Activated B cell treated with CpG ODN at 0.5 μM for 24 hours (primary cell): ENCODE data around the gene TBX18. TPM values are rescaled to one million over a fixed set of nuclear protein-coding genes. Genes with fewer than 3 reads are reported as not detected.

ENCODE experiments used
- ATAC-seq: fragments of 200-7000 bp; cut with Tn5 transposase; one replicate; pipeline ENCODE4 v1.10.0; 2021; ENCODE audit warnings: low read depth, mild to moderate bottlenecking, moderate library complexity
- CTCF ChIA-PET: fragments of 350-600 bp; sonication (Branson Sonifier 250); formaldehyde crosslinking; loops from one replicate; lab custom pipeline; 2021; ENCODE audit warnings: antibody characterized with exemption; lab: Charles Lee
- POLR2A ChIA-PET: fragments of 350-600 bp; sonication (Branson Sonifier 250); formaldehyde crosslinking; loops from one replicate; lab custom pipeline; 2021; ENCODE audit warnings: antibody characterized with exemption; lab: Charles Lee
- DNase-seq: peaks from one replicate; pipeline ENCODE4 v3.0.0; 2022
- H3K27ac Mint-ChIP-seq: one replicate; pipeline ENCODE4 v1.8.0; 2020; ENCODE audit warnings: mixed read lengths
- H3K27me3 Mint-ChIP-seq: one replicate; pipeline ENCODE4 v1.8.0; 2021; ENCODE audit warnings: mixed read lengths
- H3K36me3 Mint-ChIP-seq: one replicate; pipeline ENCODE4 v1.8.0; 2021; ENCODE audit warnings: low read depth, mixed read lengths
- H3K4me1 Mint-ChIP-seq: one replicate; pipeline ENCODE4 v1.8.0; 2021; ENCODE audit warnings: mixed read lengths
- H3K4me3 Mint-ChIP-seq: one replicate; pipeline ENCODE4 v1.8.0; 2020; ENCODE audit warnings: mild to moderate bottlenecking, mixed read lengths
- H3K9me3 Mint-ChIP-seq: one replicate; pipeline ENCODE4 v1.8.0; 2020; ENCODE audit warnings: mixed read lengths
- intact Hi-C: fragments of 100-400 bp; cut with micrococcal nuclease; formaldehyde crosslinking; loops from one replicate; pipeline ENCODE4 v1.15.1; 2024
- total RNA-seq: library from RNA; stranded (reverse); gene quantifications from 2 replicates; pipeline ENCODE4 v1.2.3, GENCODE V29; 2022
- TF ChIP-seq, protein P1 (sequence below): fragments of 200-600 bp; IDR thresholded peaks from one replicate; pipeline ENCODE4 v1.8.0; 2022; ENCODE audit warnings: antibody characterized with exemption, mild to moderate bottlenecking

The TBX18 gene
- total RNA-seq, 1 donor from 2014 or later = not detected

DNA sequence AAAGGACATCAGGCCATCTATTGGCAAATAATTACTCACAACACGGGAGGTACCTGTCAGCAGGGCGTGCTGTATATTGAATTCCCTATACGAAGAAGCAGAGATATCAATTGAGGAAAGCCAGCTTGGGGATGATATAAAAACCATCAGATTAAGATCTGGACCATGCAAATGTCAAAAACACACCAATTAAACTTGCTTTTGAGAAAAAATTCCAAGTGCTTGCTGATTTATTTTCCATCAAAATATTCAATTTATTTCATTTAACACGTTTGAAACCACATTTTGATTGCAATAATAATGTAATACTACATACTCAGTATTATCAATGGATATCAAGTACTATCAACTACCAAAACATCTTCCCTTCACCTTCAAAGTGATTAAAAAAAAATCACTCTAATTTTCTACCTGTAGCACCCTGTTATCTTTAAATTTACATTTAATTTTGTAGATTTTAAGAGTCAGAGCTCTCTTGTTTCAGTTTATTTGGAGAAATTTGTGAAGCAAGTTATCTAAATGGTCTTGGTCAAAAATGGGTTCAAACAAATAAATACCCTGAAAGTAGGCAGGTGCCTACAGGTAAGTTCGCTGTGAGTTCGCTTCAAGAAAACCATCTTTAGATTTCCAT, 6.8 kb upstream of the TBX18 start:
- CTCF ChIA-PET = no interaction called here
- Mint-ChIP-seq H3K9me3 (no peaks in the 10 kb centered on the region), H3K4me1 (peaks cover 2% of the 10 kb centered on the region), H3K36me3 (no peaks in the 10 kb centered on the region), H3K4me3 (no peak overlapping the region), H3K27me3 (peaks cover 56% of the 10 kb centered on the region), H3K27ac (no peak overlapping the region)
- TF ChIP-seq, protein P1, sequence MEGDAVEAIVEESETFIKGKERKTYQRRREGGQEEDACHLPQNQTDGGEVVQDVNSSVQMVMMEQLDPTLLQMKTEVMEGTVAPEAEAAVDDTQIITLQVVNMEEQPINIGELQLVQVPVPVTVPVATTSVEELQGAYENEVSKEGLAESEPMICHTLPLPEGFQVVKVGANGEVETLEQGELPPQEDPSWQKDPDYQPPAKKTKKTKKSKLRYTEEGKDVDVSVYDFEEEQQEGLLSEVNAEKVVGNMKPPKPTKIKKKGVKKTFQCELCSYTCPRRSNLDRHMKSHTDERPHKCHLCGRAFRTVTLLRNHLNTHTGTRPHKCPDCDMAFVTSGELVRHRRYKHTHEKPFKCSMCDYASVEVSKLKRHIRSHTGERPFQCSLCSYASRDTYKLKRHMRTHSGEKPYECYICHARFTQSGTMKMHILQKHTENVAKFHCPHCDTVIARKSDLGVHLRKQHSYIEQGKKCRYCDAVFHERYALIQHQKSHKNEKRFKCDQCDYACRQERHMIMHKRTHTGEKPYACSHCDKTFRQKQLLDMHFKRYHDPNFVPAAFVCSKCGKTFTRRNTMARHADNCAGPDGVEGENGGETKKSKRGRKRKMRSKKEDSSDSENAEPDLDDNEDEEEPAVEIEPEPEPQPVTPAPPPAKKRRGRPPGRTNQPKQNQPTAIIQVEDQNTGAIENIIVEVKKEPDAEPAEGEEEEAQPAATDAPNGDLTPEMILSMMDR = no peak
- ATAC-seq = no peak
- intact Hi-C loops = no loop called here
- POLR2A ChIA-PET = no interaction called here
- DNase-seq = no peak

DNA sequence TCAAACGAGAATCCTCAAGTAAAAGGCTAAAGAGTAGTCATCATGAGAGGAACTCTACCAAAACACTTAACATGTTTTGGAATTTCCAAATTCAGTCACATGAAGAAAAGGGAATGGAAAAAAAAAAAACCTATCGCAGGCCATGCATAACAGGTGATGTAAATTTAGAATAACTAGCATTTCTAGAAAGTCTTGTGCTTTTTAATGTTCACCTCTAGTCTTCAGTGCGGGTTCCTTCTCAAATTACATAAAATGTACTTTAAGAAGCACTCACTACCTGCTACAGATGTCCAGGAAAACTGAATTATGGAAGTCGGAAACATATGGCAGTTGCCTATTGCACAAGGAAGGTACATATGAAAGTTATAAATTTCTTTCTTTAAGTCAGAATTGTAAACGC, 6.1 kb upstream of the TBX18 start:
- ChIA-PET POLR2A (no interaction called here), CTCF (no interaction called here)
- Mint-ChIP-seq H3K27me3 (peaks cover 52% of the 10 kb centered on the region), H3K27ac (no peak overlapping the region), H3K4me3 (no peak overlapping the region), H3K36me3 (no peaks in the 10 kb centered on the region), H3K9me3 (no peaks in the 10 kb centered on the region), H3K4me1 (peaks cover 2% of the 10 kb centered on the region)
- intact Hi-C loops = no loop called here
- ATAC-seq (no peak), DNase-seq (no peak)
- TF ChIP-seq, protein P1 = no peak

DNA sequence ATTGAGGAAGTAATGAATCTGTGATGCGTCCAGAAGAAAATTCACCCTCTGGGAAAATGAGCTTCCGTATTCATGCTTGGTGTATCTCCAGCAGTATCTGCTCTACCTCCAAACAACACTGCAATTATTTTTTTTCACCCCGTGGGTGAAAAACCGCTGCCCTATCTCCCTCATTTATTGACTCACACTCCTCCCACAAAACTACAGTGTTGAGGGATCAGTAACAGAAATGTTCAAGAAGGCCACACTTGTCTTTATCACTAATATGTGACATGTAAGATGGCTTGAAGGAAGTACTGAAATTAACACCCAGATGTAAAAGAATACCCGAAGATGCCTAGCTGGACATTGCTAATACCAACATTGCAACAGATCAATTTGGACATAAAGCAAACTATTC, 4.9 kb upstream of the TBX18 start:
- H3K4me1 Mint-ChIP-seq = peaks cover 8% of the 10 kb centered on the region
- H3K27ac Mint-ChIP-seq = no peak overlapping the region
- no peak overlapping the region for H3K4me3 Mint-ChIP-seq
- CTCF ChIA-PET = no interaction called here
- no peak for DNase-seq
- peaks cover 54% of the 10 kb centered on the region for H3K27me3 Mint-ChIP-seq
- intact Hi-C loops = loop anchor here (10.0 kb wide), 1 partner anchor 885 kb away; no protein-coding TSS in a partner anchor
- H3K9me3 Mint-ChIP-seq = no peaks in the 10 kb centered on the region
- peaks cover under 1% of the 10 kb centered on the region for H3K36me3 Mint-ChIP-seq
- no peak for ATAC-seq
- TF ChIP-seq, protein P1 = no peak
- POLR2A ChIA-PET = no interaction called here

DNA sequence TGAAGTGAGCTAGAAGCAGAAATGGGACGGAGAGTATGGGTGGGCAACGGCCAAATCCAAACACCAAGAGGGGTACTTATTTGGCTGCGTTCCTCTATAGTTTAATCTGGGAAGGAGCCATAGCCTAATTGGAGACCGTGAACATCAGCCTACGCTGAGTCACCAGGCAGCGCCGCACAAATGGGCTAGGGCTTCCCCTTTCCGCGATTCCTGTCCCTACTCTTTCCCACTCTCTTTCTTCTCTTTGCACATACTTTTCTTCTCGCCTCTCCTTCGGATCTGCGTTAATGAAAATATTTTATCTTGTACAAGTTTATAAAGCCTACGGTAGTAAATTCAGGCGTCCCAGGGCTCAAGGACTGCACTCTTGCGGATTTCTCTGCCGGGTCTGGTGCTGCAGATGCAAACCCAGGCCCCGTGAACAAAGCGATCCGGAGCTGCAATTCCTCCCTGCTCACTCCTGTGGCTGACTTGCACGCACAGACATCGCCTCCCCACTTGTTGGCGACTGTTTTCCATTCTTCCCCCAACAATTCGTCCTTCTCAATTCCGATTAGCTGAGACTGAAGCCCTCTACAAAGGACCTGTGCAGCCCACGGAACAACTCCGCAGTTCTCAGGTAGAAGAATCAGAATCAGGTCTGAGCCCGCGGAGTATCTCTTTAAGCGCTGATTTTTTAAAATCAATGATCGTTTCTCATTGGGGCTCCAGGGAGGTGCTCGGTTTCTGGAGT, 4.2 kb upstream of the TBX18 start:
- CTCF ChIA-PET = no interaction called here

More for the DNA sequence above, 4.2 kb upstream of the TBX18 start:
- DNase-seq (no peak), ATAC-seq (no peak)
- POLR2A ChIA-PET = no interaction called here
- H3K27ac Mint-ChIP-seq = no peak overlapping the region
- no peaks in the 10 kb centered on the region for H3K9me3 Mint-ChIP-seq
- H3K27me3 Mint-ChIP-seq = peaks cover 54% of the 10 kb centered on the region
- H3K36me3 Mint-ChIP-seq = peaks cover 2% of the 10 kb centered on the region
- H3K4me3 Mint-ChIP-seq = no peak overlapping the region
- TF ChIP-seq, protein P1 = no peak
- intact Hi-C loops = loop anchor here (10.0 kb wide), 1 partner anchor 884 kb away; no protein-coding TSS in a partner anchor
- peaks cover 9% of the 10 kb centered on the region for H3K4me1 Mint-ChIP-seq
